Colonic mucosa (tissue), 4 donors: ENCODE results near the gene GPLD1. TPM values are rescaled to one million over a fixed set of nuclear protein-coding genes. Genes with fewer than 3 reads are reported as not detected.

ENCODE experiments used
- DNase-seq: peaks from one replicate; pipeline ENCODE4 v3.0.0-alpha.2; 2020
- H3K27ac ChIP-seq: fragments of 200-600 bp; one replicate; pipeline ENCODE4 v1.8.0; 2021
- H3K27me3 ChIP-seq: fragments of 200-600 bp; one replicate; pipeline ENCODE4 v1.8.0; 2021
- H3K36me3 ChIP-seq: fragments of 200-600 bp; one replicate; pipeline ENCODE4 v1.8.0; 2021
- H3K4me1 ChIP-seq: fragments of 200-600 bp; one replicate; pipeline ENCODE4 v1.8.0; 2021; ENCODE audit warnings: mild to moderate bottlenecking
- H3K4me3 ChIP-seq: fragments of 200-600 bp; one replicate; pipeline ENCODE4 v1.8.0; 2021
- H3K9ac ChIP-seq, 2 donors: one replicate each; pipeline ENCODE4 v1.7.0; 2013; ENCODE audit warnings: control low read depth in 2 of 2, low read depth in 2 of 2, low read length in 2 of 2
- H3K9me3 ChIP-seq: fragments of 200-600 bp; one replicate; pipeline ENCODE4 v1.8.0; 2021
- intact Hi-C: fragments of 100-400 bp; cut with DNase I; formaldehyde crosslinking; loops from one replicate; pipeline ENCODE4 v1.14.1; 2022
- total RNA-seq, 2 donors: library from RNA; stranded (reverse); fragmentation: NEBNext Ultra II Directional in 1 of 2; extraction: Animal tissue kit (Norgen Biotek cat#: 25700) in 1 of 2; gene quantifications; one replicate each; pipeline ENCODE4 v1.2.1, GENCODE V29; 2021
- TF ChIP-seq, protein P1 (sequence below): fragments of 200-600 bp; IDR thresholded peaks from one replicate; pipeline ENCODE4 v1.8.0; 2022; ENCODE audit warnings: antibody characterized with exemption, mild to moderate bottlenecking
- donor health status: healthy.
- donor health status: DM: no; HTN: no; CAD: no.
- donor health status: DM: no; HTN: no; CAD: no.

The GPLD1 gene
- total RNA-seq, 2 donors from 2014 or later: 0.84 to 0.88 TPM

DNA sequence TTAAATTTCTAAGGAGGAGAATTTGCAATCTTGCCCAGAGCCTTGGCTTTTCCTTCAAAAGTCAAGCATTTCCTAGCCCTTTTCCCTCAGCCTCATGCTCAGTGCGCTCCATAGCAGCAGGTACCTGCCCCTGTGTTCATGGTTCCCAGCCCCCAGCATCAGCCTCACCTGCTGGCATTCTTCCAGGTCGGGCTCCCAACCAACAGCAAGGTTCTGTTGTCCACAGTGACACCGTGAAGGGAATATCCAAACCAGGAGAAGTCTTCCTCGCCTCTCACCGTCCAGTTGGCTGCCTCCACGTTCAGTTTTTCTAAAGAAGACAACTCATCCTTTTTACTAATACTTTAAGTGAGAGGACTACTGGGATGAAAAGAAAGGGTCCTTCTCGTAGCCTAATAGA is 42.7 kb downstream of the GPLD1 start:
- Histone ChIP-seq H3K9me3 (no peaks in the 10 kb centered on the region), H3K4me1 (no peaks in the 10 kb centered on the region), H3K27me3 (no peaks in the 10 kb centered on the region), H3K27ac (no peak overlapping the region), H3K4me3 (no peak overlapping the region), H3K36me3 (no peaks in the 10 kb centered on the region), H3K9ac (no peak overlapping the region)
- TF ChIP-seq, protein P1, sequence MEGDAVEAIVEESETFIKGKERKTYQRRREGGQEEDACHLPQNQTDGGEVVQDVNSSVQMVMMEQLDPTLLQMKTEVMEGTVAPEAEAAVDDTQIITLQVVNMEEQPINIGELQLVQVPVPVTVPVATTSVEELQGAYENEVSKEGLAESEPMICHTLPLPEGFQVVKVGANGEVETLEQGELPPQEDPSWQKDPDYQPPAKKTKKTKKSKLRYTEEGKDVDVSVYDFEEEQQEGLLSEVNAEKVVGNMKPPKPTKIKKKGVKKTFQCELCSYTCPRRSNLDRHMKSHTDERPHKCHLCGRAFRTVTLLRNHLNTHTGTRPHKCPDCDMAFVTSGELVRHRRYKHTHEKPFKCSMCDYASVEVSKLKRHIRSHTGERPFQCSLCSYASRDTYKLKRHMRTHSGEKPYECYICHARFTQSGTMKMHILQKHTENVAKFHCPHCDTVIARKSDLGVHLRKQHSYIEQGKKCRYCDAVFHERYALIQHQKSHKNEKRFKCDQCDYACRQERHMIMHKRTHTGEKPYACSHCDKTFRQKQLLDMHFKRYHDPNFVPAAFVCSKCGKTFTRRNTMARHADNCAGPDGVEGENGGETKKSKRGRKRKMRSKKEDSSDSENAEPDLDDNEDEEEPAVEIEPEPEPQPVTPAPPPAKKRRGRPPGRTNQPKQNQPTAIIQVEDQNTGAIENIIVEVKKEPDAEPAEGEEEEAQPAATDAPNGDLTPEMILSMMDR: no peak
- intact Hi-C loops: no loop called here
- DNase-seq: no peak

DNA sequence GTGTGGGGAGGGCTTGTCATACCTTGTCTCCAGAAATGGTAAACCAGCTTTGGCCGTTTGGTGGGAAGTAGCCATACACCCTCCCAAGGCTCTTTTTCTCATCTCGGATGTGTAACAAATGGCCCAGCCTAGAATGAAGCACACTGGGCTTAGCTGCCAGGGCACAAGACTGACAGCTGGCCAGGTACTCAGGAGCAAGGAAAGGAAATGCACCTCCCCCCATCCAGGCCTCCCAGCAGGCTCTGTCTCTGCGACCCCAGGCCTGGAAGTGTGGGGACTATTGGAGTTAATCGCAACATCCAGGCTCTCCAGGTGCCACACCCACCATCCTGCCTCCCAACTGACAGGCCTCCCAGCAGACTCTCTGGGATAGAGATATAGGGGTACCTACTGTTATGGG is 43.7 kb downstream of the GPLD1 start:
- no peaks in the 10 kb centered on the region for H3K36me3 ChIP-seq
- no peaks in the 10 kb centered on the region for H3K27me3 ChIP-seq
- TF ChIP-seq, protein P1: no peak
- intact Hi-C loops: no loop called here
- H3K4me1 ChIP-seq: no peaks in the 10 kb centered on the region
- H3K9me3 ChIP-seq: no peaks in the 10 kb centered on the region
- DNase-seq: no peak
- no peak overlapping the region for H3K4me3 ChIP-seq
- no peak overlapping the region for H3K9ac ChIP-seq
- H3K27ac ChIP-seq: no peak overlapping the region

DNA sequence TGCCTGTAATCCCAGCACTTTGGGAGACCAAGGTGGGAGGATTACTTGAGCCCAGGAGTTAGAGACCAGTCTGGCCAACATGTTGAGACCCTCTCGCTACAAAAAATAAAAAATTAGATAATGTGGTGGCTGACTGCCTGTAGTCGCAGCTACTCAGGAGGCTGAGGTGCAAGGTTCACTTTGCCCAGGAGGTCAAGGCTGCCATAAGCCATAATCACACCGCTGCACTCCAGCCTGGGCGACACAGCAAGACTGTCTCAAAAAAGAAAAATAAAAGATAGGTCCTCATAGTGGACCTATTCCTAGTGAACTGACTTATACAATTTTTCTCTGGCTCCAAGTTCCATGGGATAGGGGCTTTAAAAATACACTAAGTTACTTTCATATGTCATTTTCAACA is 44.8 kb downstream of the GPLD1 start:
- no peak overlapping the region for H3K27ac ChIP-seq
- DNase-seq: no peak
- H3K4me3 ChIP-seq: no peak overlapping the region
- intact Hi-C loops: no loop called here
- no peaks in the 10 kb centered on the region for H3K4me1 ChIP-seq
- H3K27me3 ChIP-seq: no peaks in the 10 kb centered on the region
- H3K9me3 ChIP-seq: no peaks in the 10 kb centered on the region
- TF ChIP-seq, protein P1: no peak
- no peaks in the 10 kb centered on the region for H3K36me3 ChIP-seq
- H3K9ac ChIP-seq: no peak overlapping the region

DNA sequence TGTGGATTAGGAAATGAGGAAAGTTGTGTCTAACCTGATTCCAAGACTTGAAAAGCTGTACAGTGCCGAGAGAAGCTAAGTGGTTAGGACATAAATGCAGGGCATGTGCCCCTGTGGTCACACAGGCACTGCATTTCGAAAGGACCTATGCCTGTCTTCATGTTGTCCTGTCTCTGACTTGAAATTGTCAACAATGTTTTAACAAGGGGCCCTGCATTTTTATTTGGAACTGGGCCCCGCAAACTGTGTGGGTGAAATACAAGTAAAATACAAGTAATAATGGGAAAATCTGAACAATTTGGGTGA is 47.8 kb downstream of the GPLD1 start:
- Histone ChIP-seq H3K27me3 (no peaks in the 10 kb centered on the region), H3K36me3 (no peaks in the 10 kb centered on the region), H3K9me3 (no peaks in the 10 kb centered on the region), H3K4me1 (no peaks in the 10 kb centered on the region), H3K9ac (no peak overlapping the region), H3K27ac (no peak overlapping the region), H3K4me3 (no peak overlapping the region)
- TF ChIP-seq, protein P1: no peak
- intact Hi-C loops: no loop called here
- no peak for DNase-seq

DNA sequence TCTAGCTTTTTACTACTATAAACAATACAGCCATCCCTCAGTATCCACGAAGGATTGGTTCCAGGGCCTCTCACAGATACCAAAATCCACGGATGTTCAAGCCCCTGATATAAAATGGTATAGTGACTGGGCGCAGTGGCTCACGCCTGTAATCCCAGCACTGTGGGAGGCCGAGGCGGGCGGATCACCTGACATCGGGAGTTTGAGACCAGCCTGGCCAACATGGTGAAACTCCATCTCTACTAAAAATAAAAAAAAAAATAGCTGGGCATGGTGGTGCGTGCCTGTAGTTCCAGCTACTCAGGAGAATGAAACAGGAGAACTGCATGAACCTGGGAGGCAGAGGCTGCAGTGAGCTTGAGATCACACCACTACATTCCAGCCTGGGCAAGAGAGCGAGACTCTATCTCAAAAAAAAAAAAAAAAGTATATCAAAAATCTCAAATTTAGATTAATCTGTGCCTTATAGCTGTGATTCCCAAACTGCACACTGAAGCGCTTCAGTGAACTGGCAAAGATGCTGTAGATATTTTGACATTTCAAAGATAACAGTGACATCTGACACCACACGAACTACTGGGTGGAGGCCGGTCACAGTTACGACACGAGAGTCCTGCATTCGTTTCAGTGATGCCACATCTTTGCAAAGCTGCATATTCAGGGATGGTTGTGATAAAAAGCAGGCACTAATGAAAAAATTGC is 48.3 kb downstream of the GPLD1 start:
- DNase-seq: no peak
- Histone ChIP-seq H3K4me1 (no peaks in the 10 kb centered on the region), H3K4me3 (no peak overlapping the region), H3K27ac (no peak overlapping the region), H3K27me3 (no peaks in the 10 kb centered on the region), H3K36me3 (no peaks in the 10 kb centered on the region), H3K9ac (no peak overlapping the region), H3K9me3 (no peaks in the 10 kb centered on the region)
- intact Hi-C loops: no loop called here
- TF ChIP-seq, protein P1: no peak
